GM18505 (cell line): ENCODE data around the gene LRG1.

Source experiments
- ATAC-seq: cut with Tn5 transposase; IDR thresholded peaks from one replicate; pipeline ENCODE4 v1.9.1; 2021; ENCODE audit not compliant: unreplicated experiment
- POLR2A ChIP-seq: IDR thresholded peaks from 4 replicates; pipeline ENCODE4 v1.6.1; 2011; ENCODE audit warnings: borderline replicate concordance; ENCODE audit not compliant: insufficient read depth, insufficient read length; ENCODE audit errors: extremely low read depth

LRG1 gene

GRCh38 chr19:4511300-4512054 is 28.4 kb downstream of the LRG1 start:
- ATAC-seq, result no peak
- no peak for TF ChIP-seq POLR2A

GRCh38 chr19:4510435-4511255 is 29.2 kb downstream of the LRG1 start:
- no peak for ATAC-seq
- no peak for TF ChIP-seq POLR2A

GRCh38 chr19:4508698-4509097 is 31.1 kb downstream of the LRG1 start:
- ATAC-seq, result no peak
- no peak for TF ChIP-seq POLR2A

DNA sequence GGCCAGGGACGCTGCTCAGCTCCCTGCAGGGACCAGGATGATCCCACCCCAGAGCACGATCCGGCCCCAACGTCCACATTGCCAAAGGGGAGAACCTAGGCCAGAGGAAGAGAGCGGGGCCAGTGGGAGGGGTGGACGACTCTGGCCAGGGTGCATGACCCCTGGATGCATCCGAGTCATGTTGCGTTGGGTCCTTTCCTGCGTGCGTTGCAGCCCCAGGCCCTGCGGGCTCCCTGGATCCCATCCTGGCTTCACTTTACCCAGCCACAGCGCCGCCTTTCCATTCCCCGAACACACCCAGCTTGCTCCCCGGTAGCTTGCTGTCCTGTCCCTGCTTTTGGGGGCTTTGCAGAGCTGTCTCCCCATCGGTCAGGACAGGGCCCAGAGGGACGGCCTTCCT is 32.0 kb downstream of the LRG1 start:
- no peak for ATAC-seq
- no peak for TF ChIP-seq POLR2A

DNA sequence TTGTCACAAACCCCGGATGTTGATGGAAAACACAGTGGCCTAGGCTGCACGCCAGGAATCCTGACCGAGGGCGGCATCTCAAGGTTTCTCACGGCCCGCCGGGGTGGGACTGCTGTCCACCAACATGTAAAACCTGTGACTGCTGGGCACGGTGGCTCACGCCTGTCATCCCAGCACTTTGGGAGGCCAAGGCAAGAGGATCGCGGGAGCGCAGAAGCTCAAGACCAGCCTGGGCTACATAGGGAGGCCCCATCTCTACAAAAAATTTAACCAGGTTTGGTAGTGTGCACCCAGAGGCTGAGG is 32.7 kb downstream of the LRG1 start:
- TF ChIP-seq POLR2A, result no peak

GRCh38 chr19:4506449-4507149 is 33.2 kb downstream of the LRG1 start:
- no peak for ATAC-seq
- no peak for TF ChIP-seq POLR2A

More for the DNA sequence above, 32.7 kb downstream of the LRG1 start:
- ATAC-seq, result no peak

DNA sequence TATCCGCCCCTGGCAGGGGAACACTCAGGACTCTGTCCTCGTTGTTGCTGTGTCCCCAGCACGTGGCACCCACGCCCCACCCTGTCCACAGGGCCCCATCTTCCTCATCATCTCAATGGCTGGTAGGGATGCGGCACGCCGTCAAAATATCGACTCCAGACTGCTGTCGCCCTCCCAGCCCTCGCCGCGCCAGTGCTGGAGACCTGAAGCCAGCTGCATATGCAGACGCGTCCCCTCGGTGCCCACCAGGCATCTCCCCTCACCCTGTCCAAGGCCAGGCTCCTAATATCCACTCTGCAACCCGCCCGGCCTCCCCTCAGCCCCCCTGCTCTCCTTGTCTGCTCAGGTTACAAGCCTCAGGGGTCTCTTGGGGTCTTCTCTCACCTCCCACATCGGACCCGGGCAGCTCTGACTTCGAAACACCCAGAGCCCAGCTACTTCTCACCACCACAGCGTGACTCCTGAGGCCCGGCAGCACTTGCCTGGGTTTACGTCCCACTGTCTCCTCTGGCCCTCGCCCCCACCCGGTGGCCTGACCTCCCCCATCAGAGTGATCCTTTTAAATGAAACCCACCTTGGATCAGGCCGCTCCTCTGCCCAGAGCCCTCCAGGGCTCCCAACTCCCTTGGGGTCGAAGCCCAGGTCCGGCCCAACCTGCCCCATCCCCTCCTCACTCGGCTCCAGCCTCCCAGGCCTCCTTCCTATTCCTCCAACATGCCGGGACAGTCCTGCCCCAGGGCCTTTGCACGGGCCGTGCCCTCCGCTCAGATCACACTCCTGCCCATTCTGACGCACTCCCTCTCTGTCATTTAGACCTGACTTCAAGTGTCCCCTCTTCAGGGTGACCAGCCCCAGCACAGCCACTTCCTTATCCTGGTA is 34.0 kb downstream of the LRG1 start:
- ATAC-seq, result no peak
- TF ChIP-seq POLR2A, result no peak

DNA sequence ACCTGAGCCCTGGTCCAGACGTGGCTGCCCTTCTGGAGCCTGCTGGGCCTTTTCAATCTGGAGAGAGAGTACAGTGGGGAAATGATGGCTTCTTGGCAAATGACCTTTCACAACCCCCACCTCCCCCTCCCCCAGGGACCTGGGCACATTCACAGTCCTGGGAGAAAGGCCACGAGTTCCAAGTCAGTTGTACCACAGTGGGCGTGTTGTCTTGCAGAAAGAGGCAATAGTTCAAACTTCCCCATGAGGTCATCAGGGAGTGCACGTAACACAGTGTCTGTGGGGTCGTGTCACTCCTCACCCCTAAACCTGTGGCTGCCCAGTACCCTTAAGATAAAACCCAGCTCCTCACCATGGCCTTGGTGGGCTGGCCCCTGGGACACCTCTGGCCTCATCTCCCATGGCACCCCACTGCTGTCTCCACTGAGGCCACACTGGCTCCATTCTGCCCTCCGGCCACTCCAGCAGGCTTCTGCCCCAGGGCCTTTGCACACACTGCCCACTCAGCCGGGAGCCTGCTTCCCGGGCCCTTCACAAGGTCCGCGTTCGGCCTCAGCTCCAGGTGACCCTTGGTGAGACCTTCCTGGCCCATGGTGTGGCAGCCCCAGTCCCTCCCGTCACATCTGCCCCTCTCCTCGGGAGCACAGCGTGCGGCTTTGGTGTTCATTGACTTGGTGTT is 34.8 kb downstream of the LRG1 start:
- no peak for ATAC-seq
- no peak for TF ChIP-seq POLR2A

GRCh38 chr19:4504297-4504701 is 35.5 kb downstream of the LRG1 start:
- no peak for ATAC-seq
- no peak for TF ChIP-seq POLR2A

GRCh38 chr19:4503825-4504170 is 36.0 kb downstream of the LRG1 start:
- ATAC-seq, result no peak
- no peak for TF ChIP-seq POLR2A

DNA sequence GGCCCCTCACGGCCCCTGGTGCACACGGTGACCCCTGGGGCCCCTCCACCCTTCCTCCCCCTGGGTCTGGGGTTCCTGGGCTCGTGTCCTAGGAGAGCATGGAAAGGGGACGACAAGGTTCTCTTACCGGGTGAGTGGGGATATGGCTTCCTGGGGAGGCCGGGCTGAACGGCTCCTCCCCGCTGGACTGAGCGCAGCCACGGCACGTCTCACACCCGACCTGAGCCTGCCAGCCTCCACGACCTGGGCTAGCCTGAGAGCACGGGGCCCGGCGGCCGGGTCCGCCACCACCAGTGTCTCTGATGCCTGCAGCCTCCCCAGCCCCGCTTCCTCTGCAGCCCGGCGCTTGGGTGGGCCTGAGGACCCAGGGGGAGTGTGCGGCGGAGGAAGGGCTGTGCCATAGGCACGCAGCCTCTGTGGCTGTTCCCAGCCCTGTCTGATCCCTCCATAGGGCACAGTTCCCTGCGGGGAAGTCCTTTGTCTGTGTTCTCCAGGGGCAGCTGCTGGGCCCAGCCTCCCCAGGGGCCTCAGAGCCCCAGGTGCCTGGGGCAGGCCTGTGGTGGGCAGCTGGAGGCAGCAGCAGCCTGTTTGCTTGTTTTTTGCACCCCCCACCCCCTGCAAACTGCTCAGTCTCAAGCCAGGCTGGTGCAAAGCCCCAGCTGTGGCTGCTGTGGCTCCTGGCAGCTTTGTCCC is 36.6 kb downstream of the LRG1 start:
- no peak for ATAC-seq
- no peak for TF ChIP-seq POLR2A

DNA sequence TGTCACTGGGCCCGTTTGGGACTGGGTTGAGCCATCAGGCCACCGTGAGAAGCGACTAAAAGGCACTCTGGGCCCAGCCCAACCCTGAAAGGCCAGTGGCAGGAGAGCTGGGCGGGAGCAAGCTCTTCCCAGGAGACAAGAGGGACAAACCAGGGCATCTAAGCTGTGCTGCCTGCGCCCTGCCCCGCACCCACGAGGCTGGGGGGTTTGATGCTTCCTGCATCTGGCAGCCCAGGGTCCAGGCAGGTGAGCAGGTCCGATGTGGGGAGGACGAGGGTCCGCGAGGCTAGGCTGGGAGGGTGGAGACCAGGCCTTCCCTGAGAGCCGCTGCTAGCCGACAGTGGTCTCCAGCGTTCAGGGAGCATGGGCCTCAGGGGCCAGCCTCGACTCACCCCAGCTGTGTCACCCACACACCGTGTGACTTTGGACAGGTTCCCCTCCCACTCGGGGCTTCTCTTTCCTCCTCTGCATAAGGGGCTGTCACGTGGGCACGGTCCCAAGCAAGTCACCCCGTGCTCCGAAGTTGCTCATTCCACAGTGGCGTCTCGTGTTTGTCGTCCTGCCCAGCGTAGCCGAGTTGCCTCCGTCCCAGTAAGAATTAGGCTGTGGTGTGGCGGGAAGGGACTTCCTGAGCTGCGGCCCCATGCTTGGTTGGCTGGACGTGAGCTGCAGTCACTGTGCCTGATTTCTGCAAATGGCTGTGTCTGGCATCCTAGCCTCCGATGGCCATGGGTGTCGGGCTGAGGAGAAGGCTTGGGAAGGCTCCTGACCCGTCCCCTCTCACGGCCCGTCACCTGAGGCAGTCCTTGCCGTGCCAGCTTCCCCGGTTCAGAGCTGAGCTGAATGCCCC is 37.3 kb downstream of the LRG1 start:
- TF ChIP-seq POLR2A, result no peak
- ATAC-seq, result no peak

DNA sequence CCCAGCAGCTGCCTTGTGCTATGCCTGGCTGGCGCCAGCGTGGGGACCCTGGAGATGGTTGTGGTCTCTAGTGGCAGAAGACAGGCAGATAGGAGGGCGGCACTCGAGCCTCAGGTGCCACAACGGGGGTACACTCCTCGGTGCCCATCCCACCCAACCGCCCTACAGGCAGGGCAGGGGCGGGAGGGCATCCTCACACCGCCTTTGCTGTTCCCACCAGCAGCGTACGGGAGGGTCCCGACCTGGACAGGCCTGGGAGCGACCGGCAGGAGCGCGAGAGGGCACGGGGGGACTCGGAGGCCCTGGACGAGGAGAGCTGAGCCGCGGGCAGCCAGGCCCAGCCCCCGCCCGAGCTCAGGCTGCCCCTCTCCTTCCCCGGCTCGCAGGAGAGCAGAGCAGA is 38.1 kb downstream of the LRG1 start:
- no peak for ATAC-seq
- no peak for TF ChIP-seq POLR2A
